NCI-H2196 treated with DMSO at 0.1 percent for 48 hours (cell line): ENCODE measurements around the gene STXBP6.
"Not testable (repeated sequence)": the region's sequence is repeated elsewhere in the genome, so short reads cannot be mapped to it uniquely, and the experiment has no call there.

ENCODE experiments used
- DNase-seq: peaks from one replicate; lab custom pipeline; 2025; ENCODE audit not compliant: unreplicated experiment; lab: John Stamatoyannopoulos, UW

Gene STXBP6

GRCh38 chr14:24988760-24989159 is 61.2 kb downstream of the STXBP6 start:
- no peak for DNase-seq

GRCh38 chr14:24986206-24986893 is 63.6 kb downstream of the STXBP6 start:
- no peak for DNase-seq

- no peak for DNase-seq
Measured at GRCh38 chr14:24984846-24985589, 64.9 kb downstream of the STXBP6 start.

- DNase-seq, result no peak
Measured at GRCh38 chr14:24982472-24983155, 67.3 kb downstream of the STXBP6 start.

- DNase-seq, result no peak
Measured at GRCh38 chr14:24979725-24980239, 70.2 kb downstream of the STXBP6 start.

GRCh38 chr14:24978862-24979724 is 70.9 kb downstream of the STXBP6 start:
- DNase-seq, result no peak

- DNase-seq, result no peak
Measured at GRCh38 chr14:24976602-24977001, 73.3 kb downstream of the STXBP6 start.

- no peak for DNase-seq
Measured at GRCh38 chr14:24975393-24975792, 74.6 kb downstream of the STXBP6 start.

GRCh38 chr14:24974591-24975374 is 75.2 kb downstream of the STXBP6 start:
- no peak for DNase-seq

- no peak for DNase-seq
Measured at GRCh38 chr14:24972844-24973243, 77.1 kb downstream of the STXBP6 start.

- DNase-seq, result no peak
Measured at GRCh38 chr14:24971255-24971654, 78.7 kb downstream of the STXBP6 start.

GRCh38 chr14:24966579-24966964 is 83.4 kb downstream of the STXBP6 start:
- DNase-seq, result no peak

GRCh38 chr14:24965934-24966578 is 83.9 kb downstream of the STXBP6 start:
- DNase-seq, result no peak

- DNase-seq, result no peak
Measured at GRCh38 chr14:24965578-24965933, 84.4 kb downstream of the STXBP6 start.

- DNase-seq, result no peak
Measured at GRCh38 chr14:24964591-24964990, 85.4 kb downstream of the STXBP6 start.

GRCh38 chr14:24964048-24964447 is 85.9 kb downstream of the STXBP6 start:
- DNase-seq, result no peak

- DNase-seq, result not testable (repeated sequence)
Measured at GRCh38 chr14:24962118-24962517, 87.8 kb downstream of the STXBP6 start.

- no peak for DNase-seq
Measured at GRCh38 chr14:24960816-24961215, 89.1 kb downstream of the STXBP6 start.

- DNase-seq, result no peak
Measured at GRCh38 chr14:24959791-24960331, 90.1 kb downstream of the STXBP6 start.
